Hepatic stellate cell (primary cell): ENCODE data around the gene ANKMY1.

Source experiments
- DNase-seq: peaks from one replicate; pipeline ENCODE4 v3.0.0; 2011; ENCODE audit warnings: low spot score

Gene ANKMY1

GRCh38 chr2:240472078-240472790, 85.6 kb downstream of the ANKMY1 start:
- DNase-seq: peak; percentile 7

- peak; percentile 5 for DNase-seq
These were observed 88.0 kb downstream of the ANKMY1 start for GRCh38 chr2:240469740-240470139.

- peak; percentile 27 for DNase-seq
These were observed 88.5 kb downstream of the ANKMY1 start for GRCh38 chr2:240469239-240469636.

GRCh38 chr2:240468303-240469238, 89.2 kb downstream of the ANKMY1 start:
- peak; percentile 21 for DNase-seq

GRCh38 chr2:240467659-240468302, 90.0 kb downstream of the ANKMY1 start:
- DNase-seq: no peak

- DNase-seq: no peak
These were observed 90.6 kb downstream of the ANKMY1 start for GRCh38 chr2:240467149-240467642.

- DNase-seq: no peak
These were observed 91.1 kb downstream of the ANKMY1 start for GRCh38 chr2:240466579-240467148.

- DNase-seq: no peak
These were observed 91.8 kb downstream of the ANKMY1 start for GRCh38 chr2:240465765-240466578.

GRCh38 chr2:240465268-240465764, 92.5 kb downstream of the ANKMY1 start:
- DNase-seq: no peak

GRCh38 chr2:240464514-240465241, 93.1 kb downstream of the ANKMY1 start:
- no peak for DNase-seq

- DNase-seq: no peak
These were observed 93.8 kb downstream of the ANKMY1 start for GRCh38 chr2:240463866-240464481.

- no peak for DNase-seq
These were observed 94.4 kb downstream of the ANKMY1 start for GRCh38 chr2:240463274-240463865.

GRCh38 chr2:240462707-240463273, 95.0 kb downstream of the ANKMY1 start:
- no peak for DNase-seq

GRCh38 chr2:240462073-240462706, 95.6 kb downstream of the ANKMY1 start:
- no peak for DNase-seq

GRCh38 chr2:240461471-240462072, 96.2 kb downstream of the ANKMY1 start:
- DNase-seq: no peak

GRCh38 chr2:240460781-240461431, 96.9 kb downstream of the ANKMY1 start:
- DNase-seq: no peak

- no peak for DNase-seq
These were observed 97.5 kb downstream of the ANKMY1 start for GRCh38 chr2:240460253-240460711.
